Measurements from ENCODE around the gene EPHA4.

DNA sequence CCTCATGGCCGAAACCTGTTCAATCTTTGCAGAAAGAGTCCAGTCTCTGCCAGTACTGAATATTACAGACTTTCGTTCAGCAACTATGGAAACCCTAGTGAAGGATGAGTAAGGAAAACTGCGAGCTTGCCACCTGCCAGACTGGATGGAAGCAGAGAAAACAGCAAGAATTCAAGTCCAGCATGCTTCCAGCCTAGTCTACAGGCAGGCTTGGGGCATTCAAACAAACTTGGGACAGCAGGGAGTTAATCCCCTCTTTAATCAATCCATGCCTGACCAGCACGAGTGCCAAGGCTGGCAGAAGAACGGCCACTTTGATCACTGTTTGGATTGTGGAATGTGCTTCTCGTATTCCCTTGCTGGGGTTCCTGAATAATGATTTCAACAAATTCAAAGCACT is 145.2 kb downstream of the EPHA4 start:
- no peak for TF ChIP-seq CTCF (conservative IDR thresholded peaks at IDR 0.05; ENCODE audit: low read depth, low read length)
- TF ChIP-seq EZH2 (IDR thresholded peaks at IDR 0.05; ENCODE audit: low read length, unreplicated experiment), result no peak
- no peak for TF ChIP-seq EZH2phosphoT487 (IDR thresholded peaks at IDR 0.05; ENCODE audit: borderline replicate concordance, low read length)
